Neural cell (in vitro differentiated cells): ENCODE results near the gene RNF13.
A peak's percentile ranks its signal among the peaks of the same experiment; 100 is the strongest.

Source experiments
- EP300 ChIP-seq: fragments of 450-650 bp; conservative IDR thresholded peaks from 2 replicates; pipeline ENCODE4 v1.6.1; 2014; ENCODE audit warnings: antibody characterized with exemption, mild to moderate bottlenecking, moderate library complexity; ENCODE audit not compliant: poor library complexity, severe bottlenecking
- EZH2 ChIP-seq: fragments of 200-600, 300-800 bp; shearing (Covaris generic), sonication (generic); IDR thresholded peaks from 2 replicates; pipeline ENCODE4 v1.6.1; 2014; ENCODE audit warnings: antibody characterized with exemption, low read length, borderline replicate concordance, mild to moderate bottlenecking; ENCODE audit not compliant: insufficient read depth, poor library complexity, severe bottlenecking
- MXI1 ChIP-seq: fragments of 450-650 bp; conservative IDR thresholded peaks from 2 replicates; pipeline ENCODE4 v1.6.1; 2014; ENCODE audit warnings: antibody characterized with exemption, mild to moderate bottlenecking; ENCODE audit not compliant: poor library complexity, severe bottlenecking
- POLR2AphosphoS5 ChIP-seq: IDR thresholded peaks from 2 replicates; pipeline ENCODE4 v1.6.1; 2012
- RAD21 ChIP-seq: fragments of 450-650 bp; conservative IDR thresholded peaks from 2 replicates; pipeline ENCODE4 v1.6.1; 2014; ENCODE audit warnings: antibody characterized with exemption, mild to moderate bottlenecking, moderate library complexity
- SMC3 ChIP-seq: fragments of 450-650 bp; conservative IDR thresholded peaks from 2 replicates; pipeline ENCODE4 v1.6.1; 2014; ENCODE audit warnings: antibody characterized with exemption, mild to moderate bottlenecking, moderate library complexity; ENCODE audit not compliant: poor library complexity
- TAF1 ChIP-seq: IDR thresholded peaks from 2 replicates; pipeline ENCODE4 v1.6.1; 2012; ENCODE audit warnings: low read depth
- TF ChIP-seq, protein P1 (sequence below): fragments of 450-650 bp; IDR thresholded peaks from 2 replicates; pipeline ENCODE4 v1.5.1; 2014; ENCODE audit warnings: antibody characterized with exemption, mild to moderate bottlenecking, moderate library complexity; ENCODE audit not compliant: poor library complexity, severe bottlenecking
- TF ChIP-seq, protein P2 (sequence below): IDR thresholded peaks from 2 replicates; pipeline ENCODE4 v1.6.1; 2012; ENCODE audit warnings: borderline replicate concordance

DNA sequence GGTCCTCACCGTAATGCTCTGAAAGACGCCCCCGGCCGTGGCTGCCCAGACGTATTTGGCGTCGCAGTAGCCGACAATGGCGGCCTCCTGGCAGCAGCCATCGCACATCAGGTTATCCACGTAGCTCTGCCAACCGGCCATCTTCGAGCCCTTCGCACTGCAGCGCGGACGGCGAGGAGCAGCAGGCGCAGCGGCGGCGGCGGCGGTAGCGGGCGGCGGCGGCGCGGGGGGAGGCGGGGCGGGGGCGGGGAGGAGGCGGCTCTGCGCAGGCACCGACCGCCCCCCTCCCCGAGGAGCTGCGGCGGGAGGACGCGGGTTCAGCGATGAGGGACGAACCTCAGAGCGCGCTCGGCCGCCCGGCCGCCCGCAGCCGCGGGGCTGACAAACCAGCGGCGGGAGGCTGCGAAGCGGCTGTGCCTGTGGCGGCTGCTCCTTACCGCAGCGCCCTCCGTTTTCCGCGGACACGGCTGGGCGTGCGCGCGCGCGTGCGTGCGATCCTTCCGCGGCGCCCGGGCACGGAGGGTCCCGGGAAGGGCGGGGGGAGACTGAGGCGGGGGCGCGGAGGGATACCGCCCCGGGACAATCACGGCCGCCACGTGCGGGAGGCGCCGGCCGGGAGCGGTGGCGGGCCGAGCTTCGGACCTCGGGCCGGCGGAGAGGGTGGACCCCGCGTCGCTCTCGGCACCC is 157.8 kb downstream of the RNF13 start, which contains the start of gene PFN2:
- peak; percentile 96 for TF ChIP-seq MXI1
- peak; percentile 91 for TF ChIP-seq TAF1
- no peak for TF ChIP-seq EZH2
- TF ChIP-seq, protein P1, sequence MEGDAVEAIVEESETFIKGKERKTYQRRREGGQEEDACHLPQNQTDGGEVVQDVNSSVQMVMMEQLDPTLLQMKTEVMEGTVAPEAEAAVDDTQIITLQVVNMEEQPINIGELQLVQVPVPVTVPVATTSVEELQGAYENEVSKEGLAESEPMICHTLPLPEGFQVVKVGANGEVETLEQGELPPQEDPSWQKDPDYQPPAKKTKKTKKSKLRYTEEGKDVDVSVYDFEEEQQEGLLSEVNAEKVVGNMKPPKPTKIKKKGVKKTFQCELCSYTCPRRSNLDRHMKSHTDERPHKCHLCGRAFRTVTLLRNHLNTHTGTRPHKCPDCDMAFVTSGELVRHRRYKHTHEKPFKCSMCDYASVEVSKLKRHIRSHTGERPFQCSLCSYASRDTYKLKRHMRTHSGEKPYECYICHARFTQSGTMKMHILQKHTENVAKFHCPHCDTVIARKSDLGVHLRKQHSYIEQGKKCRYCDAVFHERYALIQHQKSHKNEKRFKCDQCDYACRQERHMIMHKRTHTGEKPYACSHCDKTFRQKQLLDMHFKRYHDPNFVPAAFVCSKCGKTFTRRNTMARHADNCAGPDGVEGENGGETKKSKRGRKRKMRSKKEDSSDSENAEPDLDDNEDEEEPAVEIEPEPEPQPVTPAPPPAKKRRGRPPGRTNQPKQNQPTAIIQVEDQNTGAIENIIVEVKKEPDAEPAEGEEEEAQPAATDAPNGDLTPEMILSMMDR = peak; percentile 7
- TF ChIP-seq POLR2AphosphoS5 = peak; percentile 88
- TF ChIP-seq EP300 = peak; percentile 71
- no peak for TF ChIP-seq RAD21
- TF ChIP-seq SMC3 = no peak
- TF ChIP-seq, protein P2, sequence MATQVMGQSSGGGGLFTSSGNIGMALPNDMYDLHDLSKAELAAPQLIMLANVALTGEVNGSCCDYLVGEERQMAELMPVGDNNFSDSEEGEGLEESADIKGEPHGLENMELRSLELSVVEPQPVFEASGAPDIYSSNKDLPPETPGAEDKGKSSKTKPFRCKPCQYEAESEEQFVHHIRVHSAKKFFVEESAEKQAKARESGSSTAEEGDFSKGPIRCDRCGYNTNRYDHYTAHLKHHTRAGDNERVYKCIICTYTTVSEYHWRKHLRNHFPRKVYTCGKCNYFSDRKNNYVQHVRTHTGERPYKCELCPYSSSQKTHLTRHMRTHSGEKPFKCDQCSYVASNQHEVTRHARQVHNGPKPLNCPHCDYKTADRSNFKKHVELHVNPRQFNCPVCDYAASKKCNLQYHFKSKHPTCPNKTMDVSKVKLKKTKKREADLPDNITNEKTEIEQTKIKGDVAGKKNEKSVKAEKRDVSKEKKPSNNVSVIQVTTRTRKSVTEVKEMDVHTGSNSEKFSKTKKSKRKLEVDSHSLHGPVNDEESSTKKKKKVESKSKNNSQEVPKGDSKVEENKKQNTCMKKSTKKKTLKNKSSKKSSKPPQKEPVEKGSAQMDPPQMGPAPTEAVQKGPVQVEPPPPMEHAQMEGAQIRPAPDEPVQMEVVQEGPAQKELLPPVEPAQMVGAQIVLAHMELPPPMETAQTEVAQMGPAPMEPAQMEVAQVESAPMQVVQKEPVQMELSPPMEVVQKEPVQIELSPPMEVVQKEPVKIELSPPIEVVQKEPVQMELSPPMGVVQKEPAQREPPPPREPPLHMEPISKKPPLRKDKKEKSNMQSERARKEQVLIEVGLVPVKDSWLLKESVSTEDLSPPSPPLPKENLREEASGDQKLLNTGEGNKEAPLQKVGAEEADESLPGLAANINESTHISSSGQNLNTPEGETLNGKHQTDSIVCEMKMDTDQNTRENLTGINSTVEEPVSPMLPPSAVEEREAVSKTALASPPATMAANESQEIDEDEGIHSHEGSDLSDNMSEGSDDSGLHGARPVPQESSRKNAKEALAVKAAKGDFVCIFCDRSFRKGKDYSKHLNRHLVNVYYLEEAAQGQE = peak; percentile 68
